WTC11 (cell line): ENCODE measurements around the gene PRICKLE1. TPM values are rescaled to one million over a fixed set of nuclear protein-coding genes. Genes with fewer than 3 reads are reported as not detected.

Experiments used
- ATAC-seq: fragments of 200-7000 bp; cut with Tn5 transposase; 2 replicates; pipeline ENCODE4 v1.10.0; 2021; ENCODE audit warnings: mild to moderate bottlenecking, moderate library complexity
- CTCF ChIA-PET: fragments of 300-600 bp; sonication (Branson Sonifier 250); formaldehyde crosslinking; loops from one replicate; lab custom pipeline; 2021; ENCODE audit warnings: antibody characterized with exemption; lab: Charles Lee
- POLR2A ChIA-PET: fragments of 350-600 bp; sonication (Branson Sonifier 250); formaldehyde crosslinking; loops from one replicate; lab custom pipeline; 2021; ENCODE audit warnings: antibody characterized with exemption; lab: Charles Lee
- DNase-seq: peaks from one replicate; pipeline ENCODE4 v3.0.0; 2021; ENCODE audit warnings: low spot score
- H3K27ac Mint-ChIP-seq: 2 replicates; pipeline ENCODE4 v1.8.0; 2021; ENCODE audit warnings: mixed read lengths
- H3K27me3 Mint-ChIP-seq: 2 replicates; pipeline ENCODE4 v1.8.0; 2021; ENCODE audit warnings: low read depth, mild to moderate bottlenecking, moderate library complexity, mixed read lengths
- H3K36me3 Mint-ChIP-seq: 2 replicates; pipeline ENCODE4 v1.8.0; 2021; ENCODE audit warnings: mixed read lengths
- H3K4me1 Mint-ChIP-seq: 2 replicates; pipeline ENCODE4 v1.8.0; 2022; ENCODE audit warnings: mixed read lengths
- H3K4me3 Mint-ChIP-seq: 2 replicates; pipeline ENCODE4 v1.8.0; 2021; ENCODE audit warnings: mild to moderate bottlenecking, moderate library complexity, mixed read lengths
- H3K9me3 Mint-ChIP-seq: 2 replicates; pipeline ENCODE4 v1.8.0; 2021; ENCODE audit warnings: mixed read lengths
- ARID4B ChIP-seq: sonication (generic); formaldehyde crosslinking; IDR thresholded peaks from 2 replicates; pipeline ENCODE4 v1.8.0; 2023; ENCODE audit warnings: missing genetic modification reagents, mild to moderate bottlenecking, borderline replicate concordance
- CREB1 ChIP-seq: sonication (generic); formaldehyde crosslinking; IDR thresholded peaks from 2 replicates; pipeline ENCODE4 v1.8.0; 2023; ENCODE audit warnings: mild to moderate bottlenecking, missing genetic modification reagents
- E2F1 ChIP-seq: sonication (generic); formaldehyde crosslinking; IDR thresholded peaks from 2 replicates; pipeline ENCODE4 v1.8.0; 2022; ENCODE audit warnings: mild to moderate bottlenecking, missing genetic modification reagents
- E2F5 ChIP-seq: sonication (generic); formaldehyde crosslinking; IDR thresholded peaks from 2 replicates; pipeline ENCODE4 v1.8.1; 2022; ENCODE audit warnings: mild to moderate bottlenecking, moderate library complexity, missing genetic modification reagents
- ETV6 ChIP-seq: sonication (generic); formaldehyde crosslinking; IDR thresholded peaks from 2 replicates; pipeline ENCODE4 v1.8.1; 2022; ENCODE audit warnings: mild to moderate bottlenecking, missing genetic modification reagents
- FOXK1 ChIP-seq: sonication (generic); formaldehyde crosslinking; IDR thresholded peaks from 2 replicates; pipeline ENCODE4 v1.8.0; 2022; ENCODE audit warnings: mild to moderate bottlenecking, moderate library complexity, missing genetic modification reagents
- HMGXB4 ChIP-seq: sonication (generic); formaldehyde crosslinking; IDR thresholded peaks from 2 replicates; pipeline ENCODE4 v1.8.1; 2023; ENCODE audit warnings: mild to moderate bottlenecking, moderate library complexity, missing genetic modification reagents
- IRF1 ChIP-seq: sonication (generic); formaldehyde crosslinking; IDR thresholded peaks from 2 replicates; pipeline ENCODE4 v1.8.0; 2023; ENCODE audit warnings: missing genetic modification reagents
- JUN ChIP-seq: sonication (generic); formaldehyde crosslinking; IDR thresholded peaks from 2 replicates; pipeline ENCODE4 v1.8.0; 2023; ENCODE audit warnings: mild to moderate bottlenecking, missing genetic modification reagents
- KAT7 ChIP-seq: sonication (generic); formaldehyde crosslinking; IDR thresholded peaks from 2 replicates; pipeline ENCODE4 v1.8.1; 2023; ENCODE audit warnings: missing genetic modification reagents, mild to moderate bottlenecking, borderline replicate concordance
- OVOL2 ChIP-seq: fragments of 250-450 bp; sonication (Bioruptor Pico); IDR thresholded peaks from 2 replicates; pipeline ENCODE4 v1.9.0; 2021; ENCODE audit warnings: mild to moderate bottlenecking, borderline replicate concordance
- SMAD3 ChIP-seq: sonication (generic); formaldehyde crosslinking; IDR thresholded peaks from 2 replicates; pipeline ENCODE4 v1.8.0; 2022; ENCODE audit warnings: missing genetic modification reagents, mild to moderate bottlenecking, borderline replicate concordance
- USF1 ChIP-seq: sonication (generic); formaldehyde crosslinking; IDR thresholded peaks from 2 replicates; pipeline ENCODE4 v1.8.0; 2022; ENCODE audit warnings: mild to moderate bottlenecking, missing genetic modification reagents
- ZBTB21 ChIP-seq: sonication (generic); formaldehyde crosslinking; IDR thresholded peaks from 2 replicates; pipeline ENCODE4 v1.8.1; 2023; ENCODE audit warnings: mild to moderate bottlenecking, missing genetic modification reagents, borderline replicate concordance
- ZNF219 ChIP-seq: sonication (generic); formaldehyde crosslinking; IDR thresholded peaks from 2 replicates; pipeline ENCODE4 v1.8.0; 2023; ENCODE audit warnings: missing genetic modification reagents, mild to moderate bottlenecking, borderline replicate concordance
- ZNF416 ChIP-seq: fragments of 250-450 bp; sonication (Bioruptor Pico); IDR thresholded peaks from 2 replicates; pipeline ENCODE4 v1.9.0; 2021; ENCODE audit warnings: mild to moderate bottlenecking, inconsistent platforms
- total RNA-seq: library from RNA; stranded (reverse); gene quantifications from 3 replicates; pipeline ENCODE4 v1.2.3, GENCODE V29; 2021
- TF ChIP-seq, protein P1 (sequence below): sonication (generic); formaldehyde crosslinking; IDR thresholded peaks from 2 replicates; pipeline ENCODE4 v1.8.0; 2023; ENCODE audit warnings: mild to moderate bottlenecking, missing genetic modification reagents
- TF ChIP-seq, protein P2 (sequence below): fragments of 250-450 bp; sonication (Bioruptor Pico); IDR thresholded peaks from 2 replicates; pipeline ENCODE4 v1.9.0; 2021; ENCODE audit warnings: mild to moderate bottlenecking, borderline replicate concordance

The PRICKLE1 gene
- total RNA-seq, 1 experiment from 2014 or later, result 11.7 TPM

GRCh38 chr12:42445891-42446290 is 143.7 kb downstream of the PRICKLE1 start:
- CTCF ChIA-PET, result no interaction called here

More at GRCh38 chr12:42445891-42446290, 143.7 kb downstream of the PRICKLE1 start:
- peaks cover 94% of the 10 kb centered on the region for H3K4me1 Mint-ChIP-seq
- ATAC-seq (no peak), DNase-seq (no peak)
- H3K27me3 Mint-ChIP-seq, result no peaks in the 10 kb centered on the region; the same call in 1 of the 2 replicates
- H3K27ac Mint-ChIP-seq, result peak overlapping the region; percentile 30; the same call in 1 of the 2 replicates
- TF ChIP-seq HMGXB4 (CRISPR knock-in tag), result no peak
- TF ChIP-seq JUN (CRISPR knock-in tag), result no peak
- no peak for TF ChIP-seq IRF1 (CRISPR knock-in tag)
- TF ChIP-seq ETV6 (CRISPR knock-in tag), result no peak
- no peak for TF ChIP-seq ZBTB21 (CRISPR knock-in tag)
- TF ChIP-seq ZNF219 (CRISPR knock-in tag), result no peak
- TF ChIP-seq ZNF416 (CRISPR knock-in tag), result no peak
- TF ChIP-seq SMAD3 (CRISPR knock-in tag), result no peak
- TF ChIP-seq, protein P1, sequence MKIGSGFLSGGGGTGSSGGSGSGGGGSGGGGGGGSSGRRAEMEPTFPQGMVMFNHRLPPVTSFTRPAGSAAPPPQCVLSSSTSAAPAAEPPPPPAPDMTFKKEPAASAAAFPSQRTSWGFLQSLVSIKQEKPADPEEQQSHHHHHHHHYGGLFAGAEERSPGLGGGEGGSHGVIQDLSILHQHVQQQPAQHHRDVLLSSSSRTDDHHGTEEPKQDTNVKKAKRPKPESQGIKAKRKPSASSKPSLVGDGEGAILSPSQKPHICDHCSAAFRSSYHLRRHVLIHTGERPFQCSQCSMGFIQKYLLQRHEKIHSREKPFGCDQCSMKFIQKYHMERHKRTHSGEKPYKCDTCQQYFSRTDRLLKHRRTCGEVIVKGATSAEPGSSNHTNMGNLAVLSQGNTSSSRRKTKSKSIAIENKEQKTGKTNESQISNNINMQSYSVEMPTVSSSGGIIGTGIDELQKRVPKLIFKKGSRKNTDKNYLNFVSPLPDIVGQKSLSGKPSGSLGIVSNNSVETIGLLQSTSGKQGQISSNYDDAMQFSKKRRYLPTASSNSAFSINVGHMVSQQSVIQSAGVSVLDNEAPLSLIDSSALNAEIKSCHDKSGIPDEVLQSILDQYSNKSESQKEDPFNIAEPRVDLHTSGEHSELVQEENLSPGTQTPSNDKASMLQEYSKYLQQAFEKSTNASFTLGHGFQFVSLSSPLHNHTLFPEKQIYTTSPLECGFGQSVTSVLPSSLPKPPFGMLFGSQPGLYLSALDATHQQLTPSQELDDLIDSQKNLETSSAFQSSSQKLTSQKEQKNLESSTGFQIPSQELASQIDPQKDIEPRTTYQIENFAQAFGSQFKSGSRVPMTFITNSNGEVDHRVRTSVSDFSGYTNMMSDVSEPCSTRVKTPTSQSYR (CRISPR knock-in tag), result no peak
- no peak for TF ChIP-seq FOXK1
- no peak for TF ChIP-seq E2F5 (CRISPR knock-in tag)
- no peak for TF ChIP-seq OVOL2
- TF ChIP-seq CREB1 (CRISPR knock-in tag), result no peak
- TF ChIP-seq, protein P2, sequence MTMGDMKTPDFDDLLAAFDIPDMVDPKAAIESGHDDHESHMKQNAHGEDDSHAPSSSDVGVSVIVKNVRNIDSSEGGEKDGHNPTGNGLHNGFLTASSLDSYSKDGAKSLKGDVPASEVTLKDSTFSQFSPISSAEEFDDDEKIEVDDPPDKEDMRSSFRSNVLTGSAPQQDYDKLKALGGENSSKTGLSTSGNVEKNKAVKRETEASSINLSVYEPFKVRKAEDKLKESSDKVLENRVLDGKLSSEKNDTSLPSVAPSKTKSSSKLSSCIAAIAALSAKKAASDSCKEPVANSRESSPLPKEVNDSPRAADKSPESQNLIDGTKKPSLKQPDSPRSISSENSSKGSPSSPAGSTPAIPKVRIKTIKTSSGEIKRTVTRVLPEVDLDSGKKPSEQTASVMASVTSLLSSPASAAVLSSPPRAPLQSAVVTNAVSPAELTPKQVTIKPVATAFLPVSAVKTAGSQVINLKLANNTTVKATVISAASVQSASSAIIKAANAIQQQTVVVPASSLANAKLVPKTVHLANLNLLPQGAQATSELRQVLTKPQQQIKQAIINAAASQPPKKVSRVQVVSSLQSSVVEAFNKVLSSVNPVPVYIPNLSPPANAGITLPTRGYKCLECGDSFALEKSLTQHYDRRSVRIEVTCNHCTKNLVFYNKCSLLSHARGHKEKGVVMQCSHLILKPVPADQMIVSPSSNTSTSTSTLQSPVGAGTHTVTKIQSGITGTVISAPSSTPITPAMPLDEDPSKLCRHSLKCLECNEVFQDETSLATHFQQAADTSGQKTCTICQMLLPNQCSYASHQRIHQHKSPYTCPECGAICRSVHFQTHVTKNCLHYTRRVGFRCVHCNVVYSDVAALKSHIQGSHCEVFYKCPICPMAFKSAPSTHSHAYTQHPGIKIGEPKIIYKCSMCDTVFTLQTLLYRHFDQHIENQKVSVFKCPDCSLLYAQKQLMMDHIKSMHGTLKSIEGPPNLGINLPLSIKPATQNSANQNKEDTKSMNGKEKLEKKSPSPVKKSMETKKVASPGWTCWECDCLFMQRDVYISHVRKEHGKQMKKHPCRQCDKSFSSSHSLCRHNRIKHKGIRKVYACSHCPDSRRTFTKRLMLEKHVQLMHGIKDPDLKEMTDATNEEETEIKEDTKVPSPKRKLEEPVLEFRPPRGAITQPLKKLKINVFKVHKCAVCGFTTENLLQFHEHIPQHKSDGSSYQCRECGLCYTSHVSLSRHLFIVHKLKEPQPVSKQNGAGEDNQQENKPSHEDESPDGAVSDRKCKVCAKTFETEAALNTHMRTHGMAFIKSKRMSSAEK (CRISPR knock-in tag), result no peak
- no peak for TF ChIP-seq E2F1 (CRISPR knock-in tag)
- no peak for TF ChIP-seq ARID4B (CRISPR knock-in tag)
- no peak for TF ChIP-seq KAT7 (CRISPR knock-in tag)
- TF ChIP-seq USF1 (CRISPR knock-in tag), result no peak
- H3K9me3 Mint-ChIP-seq, result peaks cover 12% of the 10 kb centered on the region
- POLR2A ChIA-PET, result no interaction called here
- no peak overlapping the region for H3K4me3 Mint-ChIP-seq
- H3K36me3 Mint-ChIP-seq, result peaks cover 44% of the 10 kb centered on the region
